ENCODE results near the gene ZBED2. TPM values are rescaled to one million over a fixed set of nuclear protein-coding genes. Genes with fewer than 3 reads are reported as not detected.

The ZBED2 gene
- total and polyA plus RNA-seq, 4 donors: not detected

DNA sequence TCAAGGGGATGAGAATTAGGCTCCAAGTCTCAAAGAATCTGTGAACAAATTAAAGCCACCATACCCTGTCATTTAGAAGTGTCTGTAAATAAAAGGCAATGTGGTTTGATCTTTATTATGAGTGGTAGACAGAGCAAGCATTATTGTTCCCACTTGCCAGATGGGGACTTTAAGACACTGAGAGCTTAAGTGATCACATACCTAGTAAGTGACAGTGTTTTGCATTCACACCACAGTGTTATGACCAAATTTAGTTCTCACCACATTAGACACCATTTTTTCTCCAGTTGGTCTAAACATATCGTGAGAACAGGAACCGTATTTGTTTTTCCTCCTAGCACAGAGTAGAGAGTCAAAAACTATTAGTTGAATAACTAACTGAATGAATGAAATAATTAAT is 13.2 kb upstream of the ZBED2 start:
- no peaks in the 10 kb centered on the region for H3K36me3 ChIP-seq (ENCODE audit: control insufficient read depth in 1 of 2, insufficient read depth in 2 of 2, low read length in 1 of 2)
- H3K27me3 ChIP-seq (ENCODE audit: control insufficient read depth in 1 of 2, insufficient read depth in 2 of 2, low read length in 1 of 2): no peaks in the 10 kb centered on the region

DNA sequence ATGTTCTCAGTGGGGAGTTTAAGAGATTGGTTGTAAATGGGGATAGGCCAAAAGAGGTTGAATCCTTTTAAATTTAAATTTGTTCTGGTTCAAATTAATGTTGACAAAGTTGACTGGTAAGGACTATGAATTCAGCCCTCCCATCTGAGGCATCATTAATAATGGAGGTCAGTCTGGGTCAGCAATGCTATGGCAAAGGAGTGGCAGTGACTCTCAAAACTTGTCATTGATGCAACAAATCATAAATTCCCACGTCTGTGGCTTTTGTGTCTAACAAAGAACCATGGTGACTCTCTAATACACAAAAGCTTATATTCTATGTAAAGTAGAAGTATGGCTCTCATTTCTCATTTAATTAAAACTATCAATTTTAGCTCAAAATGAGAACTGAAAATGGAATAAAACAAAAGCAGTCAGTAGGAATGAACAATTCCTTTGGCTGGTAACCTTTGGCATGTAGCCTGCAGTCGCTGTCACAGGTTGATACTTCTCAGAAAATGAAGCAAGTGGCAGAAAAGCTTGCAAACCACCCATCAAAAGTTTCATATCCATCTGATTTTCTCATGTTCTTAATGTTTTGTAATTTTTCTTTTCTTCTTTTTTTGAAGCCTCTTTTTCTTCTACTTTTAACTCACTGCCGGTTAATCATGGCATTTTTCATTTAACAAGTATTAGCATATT is 12.2 kb upstream of the ZBED2 start:
- WGBS, 2 donors: 64 to 68% methylated on average over 3 of the region's 3 CpGs
- ATAC-seq (ENCODE audit: low FRiP score): no peak
- intact Hi-C loops (cut with DNase I): no loop called here

More for the DNA sequence above, 13.2 kb upstream of the ZBED2 start:
- H3K9me3 ChIP-seq (ENCODE audit: control insufficient read depth, low read length): no peaks in the 10 kb centered on the region
- ATAC-seq (ENCODE audit: low FRiP score) (no peak), DNase-seq (no peak)
- intact Hi-C loops (cut with DNase I): no loop called here
- no peak overlapping the region for H3K4me3 ChIP-seq (ENCODE audit: low read length in 2 of 2)
- no peak overlapping the region for H3K27ac ChIP-seq (ENCODE audit: low read depth in 1 of 2, low read length in 2 of 2)
- WGBS, 2 donors: 41 to 65% methylated on average over 2 of the region's 2 CpGs
- H3K4me1 ChIP-seq (ENCODE audit: control insufficient read depth in 1 of 2, insufficient read depth in 2 of 2, low read length in 2 of 2): no peaks in the 10 kb centered on the region

DNA sequence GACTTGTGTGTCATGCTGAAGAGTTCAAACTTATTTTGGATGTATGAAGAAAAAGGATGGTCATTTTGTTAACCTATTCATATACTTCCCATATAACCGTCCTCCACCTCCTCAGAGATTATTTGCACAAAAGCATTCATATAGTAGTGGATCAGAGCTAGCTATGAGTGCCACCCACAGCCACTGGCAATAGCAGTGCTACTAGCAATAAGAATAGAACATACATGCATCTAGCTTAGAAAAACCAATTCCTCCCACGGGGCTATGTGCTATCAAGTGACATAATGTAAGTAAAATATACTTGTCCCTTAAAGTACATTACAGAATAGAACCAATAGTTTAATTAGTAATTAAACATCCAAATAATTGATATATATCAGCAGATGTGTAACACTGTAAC is 10.3 kb upstream of the ZBED2 start:
- DNase-seq (no peak), ATAC-seq (ENCODE audit: low FRiP score) (no peak)
- Histone ChIP-seq H3K36me3 (ENCODE audit: control insufficient read depth in 1 of 2, insufficient read depth in 2 of 2, low read length in 1 of 2) (no peaks in the 10 kb centered on the region), H3K9me3 (ENCODE audit: control insufficient read depth, low read length) (no peaks in the 10 kb centered on the region), H3K27me3 (ENCODE audit: control insufficient read depth in 1 of 2, insufficient read depth in 2 of 2, low read length in 1 of 2) (no peaks in the 10 kb centered on the region), H3K4me3 (ENCODE audit: low read length in 2 of 2) (no peak overlapping the region), H3K27ac (ENCODE audit: low read depth in 1 of 2, low read length in 2 of 2) (no peak overlapping the region), H3K4me1 (ENCODE audit: control insufficient read depth in 1 of 2, insufficient read depth in 2 of 2, low read length in 2 of 2) (no peaks in the 10 kb centered on the region)
- intact Hi-C loops (cut with DNase I): no loop called here
- 57 to 65% methylated on average over 2 of the region's 2 CpGs for WGBS, 2 donors

More for the DNA sequence above, 12.2 kb upstream of the ZBED2 start:
- Histone ChIP-seq H3K9me3 (ENCODE audit: control insufficient read depth, low read length) (no peaks in the 10 kb centered on the region), H3K4me3 (ENCODE audit: low read length in 2 of 2) (no peak overlapping the region), H3K36me3 (ENCODE audit: control insufficient read depth in 1 of 2, insufficient read depth in 2 of 2, low read length in 1 of 2) (no peaks in the 10 kb centered on the region), H3K4me1 (ENCODE audit: control insufficient read depth in 1 of 2, insufficient read depth in 2 of 2, low read length in 2 of 2) (no peaks in the 10 kb centered on the region), H3K27me3 (ENCODE audit: control insufficient read depth in 1 of 2, insufficient read depth in 2 of 2, low read length in 1 of 2) (no peaks in the 10 kb centered on the region), H3K27ac (ENCODE audit: low read depth in 1 of 2, low read length in 2 of 2) (no peak overlapping the region)
- DNase-seq: no peak

DNA sequence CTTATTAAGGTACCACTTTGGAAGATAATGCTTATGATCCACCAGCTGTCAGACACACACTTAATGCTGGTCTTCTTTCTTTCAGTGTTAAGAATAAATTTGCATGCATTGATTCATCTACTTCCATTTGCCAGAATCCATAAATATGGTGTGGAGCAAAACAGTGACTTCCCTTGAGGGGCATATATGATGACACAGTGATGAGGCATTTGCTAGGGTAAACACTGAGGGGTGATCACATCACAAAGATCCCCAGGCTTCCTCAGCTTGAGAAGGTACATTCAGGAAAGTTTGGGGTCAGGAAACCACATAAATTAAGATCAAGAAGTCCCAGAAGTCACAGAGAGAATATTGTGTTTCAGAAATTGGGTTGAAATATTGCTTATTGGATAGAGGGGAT is 9.9 kb upstream of the ZBED2 start:
- intact Hi-C loops (cut with DNase I): no loop called here
- DNase-seq (no peak), ATAC-seq (ENCODE audit: low FRiP score) (no peak)
- no peaks in the 10 kb centered on the region for H3K36me3 ChIP-seq (ENCODE audit: control insufficient read depth in 1 of 2, insufficient read depth in 2 of 2, low read length in 1 of 2)
- no peaks in the 10 kb centered on the region for H3K4me1 ChIP-seq (ENCODE audit: control insufficient read depth in 1 of 2, insufficient read depth in 2 of 2, low read length in 2 of 2)
- H3K27me3 ChIP-seq (ENCODE audit: control insufficient read depth in 1 of 2, insufficient read depth in 2 of 2, low read length in 1 of 2): no peaks in the 10 kb centered on the region
- H3K27ac ChIP-seq (ENCODE audit: low read depth in 1 of 2, low read length in 2 of 2): no peak overlapping the region
- H3K9me3 ChIP-seq (ENCODE audit: control insufficient read depth, low read length): no peaks in the 10 kb centered on the region
- no peak overlapping the region for H3K4me3 ChIP-seq (ENCODE audit: low read length in 2 of 2)

DNA sequence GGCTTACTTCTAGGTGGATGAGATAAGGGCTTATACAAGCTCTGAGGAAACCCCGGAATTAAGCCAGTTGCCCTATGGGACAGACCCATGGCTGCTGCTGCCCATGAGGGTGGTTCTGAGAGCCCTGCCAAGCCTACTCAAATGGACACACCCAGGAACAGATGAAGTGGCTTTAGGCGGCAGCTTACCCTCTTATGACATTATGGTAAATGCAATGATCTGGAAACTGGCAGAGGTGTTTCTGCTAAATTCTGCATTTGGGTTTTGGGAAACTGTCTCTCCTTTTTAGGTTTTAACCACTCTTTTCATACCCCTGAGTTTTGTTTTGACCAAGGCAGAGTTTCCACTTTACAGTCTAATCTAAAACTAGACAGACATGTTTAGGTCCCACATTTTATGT is 9.0 kb upstream of the ZBED2 start:
- no peak overlapping the region for H3K4me3 ChIP-seq (ENCODE audit: low read length in 2 of 2)
- ATAC-seq (ENCODE audit: low FRiP score) (no peak), DNase-seq (no peak)
- H3K27me3 ChIP-seq (ENCODE audit: control insufficient read depth in 1 of 2, insufficient read depth in 2 of 2, low read length in 1 of 2): no peaks in the 10 kb centered on the region
- H3K4me1 ChIP-seq (ENCODE audit: control insufficient read depth in 1 of 2, insufficient read depth in 2 of 2, low read length in 2 of 2): no peaks in the 10 kb centered on the region
- no peaks in the 10 kb centered on the region for H3K36me3 ChIP-seq (ENCODE audit: control insufficient read depth in 1 of 2, insufficient read depth in 2 of 2, low read length in 1 of 2)
- 49 to 76% methylated on average over 2 of the region's 2 CpGs for WGBS, 2 donors
- H3K27ac ChIP-seq (ENCODE audit: low read depth in 1 of 2, low read length in 2 of 2): no peak overlapping the region
- intact Hi-C loops (cut with DNase I): no loop called here
- H3K9me3 ChIP-seq (ENCODE audit: control insufficient read depth, low read length): no peaks in the 10 kb centered on the region

DNA sequence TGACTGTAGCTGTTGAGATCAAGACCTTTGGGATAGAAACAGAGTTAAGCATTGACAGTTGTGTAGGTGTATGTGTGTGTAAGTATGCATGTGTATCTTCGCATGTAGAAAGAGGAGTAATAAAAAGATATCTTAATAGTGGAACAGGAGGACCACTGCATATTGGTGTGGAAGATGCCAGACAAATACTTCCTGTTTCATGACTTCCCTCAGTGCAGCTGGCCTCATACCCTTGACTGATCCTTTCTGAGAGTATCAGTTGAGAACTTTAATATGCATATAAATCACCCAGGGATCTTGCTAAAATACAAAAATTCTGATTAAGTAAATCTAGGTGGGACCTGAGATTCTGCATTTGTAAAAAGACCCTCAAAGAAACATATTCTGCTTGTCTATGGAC is 8.5 kb upstream of the ZBED2 start:
- H3K4me1 ChIP-seq (ENCODE audit: control insufficient read depth in 1 of 2, insufficient read depth in 2 of 2, low read length in 2 of 2): no peaks in the 10 kb centered on the region
- DNase-seq (no peak), ATAC-seq (ENCODE audit: low FRiP score) (no peak)
- 89 to 94% methylated on average over 1 of the region's 1 CpG for WGBS, 2 donors
- no peaks in the 10 kb centered on the region for H3K27me3 ChIP-seq (ENCODE audit: control insufficient read depth in 1 of 2, insufficient read depth in 2 of 2, low read length in 1 of 2)
- no peaks in the 10 kb centered on the region for H3K9me3 ChIP-seq (ENCODE audit: control insufficient read depth, low read length)
- H3K36me3 ChIP-seq (ENCODE audit: control insufficient read depth in 1 of 2, insufficient read depth in 2 of 2, low read length in 1 of 2): no peaks in the 10 kb centered on the region
- H3K27ac ChIP-seq (ENCODE audit: low read depth in 1 of 2, low read length in 2 of 2): no peak overlapping the region
- H3K4me3 ChIP-seq (ENCODE audit: low read length in 2 of 2): no peak overlapping the region
- intact Hi-C loops (cut with DNase I): no loop called here

DNA sequence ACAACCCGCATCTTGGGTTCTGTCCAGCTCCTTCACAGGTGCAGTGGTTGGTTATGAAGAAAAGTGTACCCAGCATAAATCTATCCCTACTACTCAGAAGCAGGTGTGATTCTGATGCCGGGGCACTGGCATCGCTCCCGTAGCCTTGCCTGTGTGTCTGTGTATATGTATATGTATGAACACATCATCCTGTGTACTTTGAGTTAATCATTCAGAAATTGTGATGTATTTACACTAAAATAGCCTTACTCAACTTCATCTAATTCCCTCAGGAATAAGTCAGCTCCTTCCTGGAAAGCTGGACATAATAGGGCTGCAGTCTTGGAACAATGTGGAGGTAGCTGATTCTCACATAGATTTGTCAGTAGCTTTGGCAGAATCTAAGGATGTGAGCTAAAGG is 6.7 kb upstream of the ZBED2 start:
- no peak overlapping the region for H3K4me3 ChIP-seq (ENCODE audit: low read length in 2 of 2)
- no peak for ATAC-seq (ENCODE audit: low FRiP score)
- no peak overlapping the region for H3K27ac ChIP-seq (ENCODE audit: low read depth in 1 of 2, low read length in 2 of 2)
- H3K27me3 ChIP-seq (ENCODE audit: control insufficient read depth in 1 of 2, insufficient read depth in 2 of 2, low read length in 1 of 2): no peaks in the 10 kb centered on the region
- H3K9me3 ChIP-seq (ENCODE audit: control insufficient read depth, low read length): no peaks in the 10 kb centered on the region
- WGBS, 2 donors: 89 to 90% methylated on average over 4 of the region's 4 CpGs
- no peaks in the 10 kb centered on the region for H3K4me1 ChIP-seq (ENCODE audit: control insufficient read depth in 1 of 2, insufficient read depth in 2 of 2, low read length in 2 of 2)
- DNase-seq: no peak
- no peaks in the 10 kb centered on the region for H3K36me3 ChIP-seq (ENCODE audit: control insufficient read depth in 1 of 2, insufficient read depth in 2 of 2, low read length in 1 of 2)
- intact Hi-C loops (cut with DNase I): no loop called here

DNA sequence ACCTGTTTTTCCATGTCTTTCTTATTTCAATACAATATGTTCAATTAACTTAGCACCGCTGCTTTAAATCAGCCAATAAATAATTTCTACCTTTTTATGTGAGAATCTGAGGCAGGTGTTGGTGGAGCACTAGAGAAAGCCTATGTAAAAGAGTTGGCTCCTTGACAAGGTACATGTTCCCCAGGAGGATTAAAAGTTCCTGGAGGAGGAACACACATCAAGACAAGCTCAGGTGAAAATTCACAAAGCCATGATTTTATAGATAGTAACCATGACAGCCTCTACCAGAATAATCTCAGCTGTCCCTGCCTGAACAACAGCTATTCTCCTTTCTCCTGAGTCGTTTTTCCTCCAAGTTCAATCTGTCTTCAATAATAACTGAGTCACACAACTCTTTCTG is 3.4 kb upstream of the ZBED2 start:
- H3K27me3 ChIP-seq (ENCODE audit: control insufficient read depth in 1 of 2, insufficient read depth in 2 of 2, low read length in 1 of 2): no peaks in the 10 kb centered on the region
- 70 to 80% methylated on average over 2 of the region's 2 CpGs for WGBS, 2 donors
- H3K9me3 ChIP-seq (ENCODE audit: control insufficient read depth, low read length): no peaks in the 10 kb centered on the region
- H3K36me3 ChIP-seq (ENCODE audit: control insufficient read depth in 1 of 2, insufficient read depth in 2 of 2, low read length in 1 of 2): no peaks in the 10 kb centered on the region
- intact Hi-C loops (cut with DNase I): no loop called here
- no peak overlapping the region for H3K4me3 ChIP-seq (ENCODE audit: low read length in 2 of 2)
- no peaks in the 10 kb centered on the region for H3K4me1 ChIP-seq (ENCODE audit: control insufficient read depth in 1 of 2, insufficient read depth in 2 of 2, low read length in 2 of 2)
- H3K27ac ChIP-seq (ENCODE audit: low read depth in 1 of 2, low read length in 2 of 2): no peak overlapping the region
- no peak for DNase-seq
- ATAC-seq (ENCODE audit: low FRiP score): no peak

DNA sequence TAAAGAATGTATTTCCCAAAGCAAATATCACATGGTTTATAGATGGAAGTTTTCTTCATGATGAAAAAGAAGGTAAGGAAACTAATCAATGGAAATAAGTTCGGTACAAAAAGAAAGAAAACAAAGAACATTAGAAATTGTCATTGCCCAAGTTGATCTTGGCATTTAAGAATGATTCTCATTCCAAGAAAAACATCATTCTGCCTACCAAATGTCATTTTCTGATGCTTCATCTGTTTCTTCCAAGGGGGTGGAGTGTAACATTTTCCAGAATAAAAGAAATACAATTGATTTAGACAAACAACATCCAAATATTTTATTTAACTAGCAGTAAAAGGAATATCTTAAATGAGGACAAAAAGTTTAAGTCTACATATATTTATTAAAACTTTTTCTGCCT is 3.0 kb upstream of the ZBED2 start:
- intact Hi-C loops (cut with DNase I): no loop called here
- WGBS, 2 donors: 14 to 16% methylated on average over 1 of the region's 1 CpG
- no peak for ATAC-seq (ENCODE audit: low FRiP score)

More for the DNA sequence above, 3.0 kb upstream of the ZBED2 start:
- H3K27ac ChIP-seq (ENCODE audit: low read depth in 1 of 2, low read length in 2 of 2): no peak overlapping the region
- no peaks in the 10 kb centered on the region for H3K4me1 ChIP-seq (ENCODE audit: control insufficient read depth in 1 of 2, insufficient read depth in 2 of 2, low read length in 2 of 2)
- no peaks in the 10 kb centered on the region for H3K9me3 ChIP-seq (ENCODE audit: control insufficient read depth, low read length)
- DNase-seq: no peak
- no peaks in the 10 kb centered on the region for H3K36me3 ChIP-seq (ENCODE audit: control insufficient read depth in 1 of 2, insufficient read depth in 2 of 2, low read length in 1 of 2)
- no peaks in the 10 kb centered on the region for H3K27me3 ChIP-seq (ENCODE audit: control insufficient read depth in 1 of 2, insufficient read depth in 2 of 2, low read length in 1 of 2)
- no peak overlapping the region for H3K4me3 ChIP-seq (ENCODE audit: low read length in 2 of 2)
